Heart right ventricle (tissue), 16 donors: ENCODE results near the gene MRPS7. TPM values are rescaled to one million over a fixed set of nuclear protein-coding genes. Genes with fewer than 3 reads are reported as not detected.

Experiments
- ATAC-seq, 8 donors: fragments of 200-7000 bp; cut with Tn5 transposase; one replicate each; pipeline ENCODE4 v1.9.1; 2020; ENCODE audit warnings: mild to moderate bottlenecking in 8 of 8, moderate library complexity in 8 of 8, moderate number of reproducible peaks in 1 of 8
- DNase-seq, 2 donors: peaks; one replicate each; pipeline ENCODE4 v3.0.0-alpha.2; 2020
- H3K27ac ChIP-seq, 10 donors: fragments of 200-600 bp; sonication (generic) in 2 of 10; one replicate each; pipeline versions ENCODE4 v1.5.0 to v1.8.0; 2020 to 2022; ENCODE audit warnings: mild to moderate bottlenecking in 3 of 10
- H3K27me3 ChIP-seq, 7 donors: fragments of 200-600 bp; one replicate each; pipeline ENCODE4 v1.8.0; 2021 to 2022; ENCODE audit warnings: mild to moderate bottlenecking in 2 of 7
- H3K36me3 ChIP-seq, 9 donors: fragments of 200-600 bp; sonication (generic) in 1 of 9; one replicate each; pipeline versions ENCODE4 v1.5.0 to v1.8.0; 2020 to 2022; ENCODE audit warnings: mild to moderate bottlenecking in 2 of 9
- H3K4me1 ChIP-seq, 9 donors: fragments of 200-600 bp; sonication (generic) in 1 of 9; one replicate each; pipeline versions ENCODE4 v1.5.0 to v1.8.0; 2020 to 2022; ENCODE audit warnings: mild to moderate bottlenecking in 4 of 9
- H3K4me3 ChIP-seq, 10 donors: fragments of 200-600 bp; sonication (generic) in 2 of 10; one replicate each; pipeline versions ENCODE4 v1.5.0 to v1.8.0; 2020 to 2022; ENCODE audit warnings: mild to moderate bottlenecking in 7 of 10, moderate library complexity in 2 of 10
- H3K9me3 ChIP-seq, 11 donors: fragments of 200-600 bp in 10 of 11; sonication (generic) in 2 of 11; one replicate each; pipeline versions ENCODE4 v1.5.0 to v1.8.0; 2013 to 2022; ENCODE audit warnings: mild to moderate bottlenecking in 2 of 11, control low read depth in 1 of 11, moderate library complexity in 1 of 11
- CTCF ChIP-seq, 9 donors: fragments of 200-600 bp; sonication (generic) in 2 of 9; IDR thresholded peaks; one replicate each; pipeline versions ENCODE4 v1.5.0 to v1.8.0; 2021 to 2022; ENCODE audit warnings: antibody characterized with exemption in 9 of 9, mild to moderate bottlenecking in 5 of 9, moderate library complexity in 1 of 9
- WGBS, 2 donors: extraction: QIAGEN DNeasy Blood & Tissue Kit; methylation state at CpG; one replicate each; pipeline ENCODE4 v1.1.7; 2013; ENCODE audit warnings: inconsistent platforms in 1 of 2; 5-methylcytosine and 5-hydroxymethylcytosine counted together
- intact Hi-C, 10 donors: fragments of 100-400 bp; cut with DNase I; formaldehyde crosslinking; loops; one replicate each; pipeline versions ENCODE4 v1.11.1 to v1.14.2; 2022
- polyA plus RNA-seq, 2 donors: library from polyadenylated mRNA; stranded (reverse); fragments of 200-250 nt; gene quantifications; one replicate each; pipeline ENCODE4 v1.2.3, GENCODE V29; 2013
- total RNA-seq, 10 donors: library from RNA; stranded (reverse); fragmentation: NEBNext Ultra II Directional in 3 of 10; extraction: Animal tissue kit (Norgen Biotek cat#: 25700) in 3 of 10; gene quantifications; one replicate each; pipeline versions ENCODE4 v1.2.1 to v1.2.4, GENCODE V29; 2021 to 2023
- donor health status: Arrhythmogenic right ventricular cardiomyopathy.
- donor health status: ischemic (EF 13 %, LVEDD 7.1; RV severe dilation, severe dysfunction).
- donor health status: healthy with polysubstance abuse.
- donor health status: DM: no; HTN: yes; CAD: no.
- donor health status: DM: no; HTN: no; CAD: no.
- donor health status: ischemic (EF 25% LVEDD 6.9; RV normal size, moderate dysfunction).
- donor health status: ischemic (EF 25% LVEDD 5.7; RV mildly dilated, moderate dysfunction).
- donor health status: healthy.
- donor health status: DM: yes; HTN: yes; CAD: no.
- donor health status: Ischemic cardiomyopathy.
- donor health status: ischemic (EF 35%, LVEDD 5.7; RV mildly dilated, moderate dysfunction).
- donor health status: nonischemic (EF 11% LVEDD 7.7; RV severe dilation, severe dysfunction).
- donor health status: DM: yes; HTN: yes; CAD: no.
- donor health status: PGD.
- donor health status: ischemic (EF 29% LVEDD 5.4; RV normal size, mild dysfunction).
- donor health status: nonischemic (EF 23%, LVEDD 6.1; RV moderate dilation, normal function).

Gene MRPS7
- total and polyA plus RNA-seq, 12 donors, result 98.9 to 179 (median 144) TPM

GRCh38 chr17:75315541-75316243 is 54.0 kb downstream of the MRPS7 start:
- H3K27me3 ChIP-seq, result no peaks in the 10 kb centered on the region
- 84 to 91% methylated on average over 19 of the region's 19 CpGs for WGBS, 2 donors
- peaks cover 0 to 36% (median 0%) of the 10 kb centered on the region in 9 donors for H3K36me3 ChIP-seq
- ATAC-seq, result peak in 1 of 8 donors; percentile 27
- H3K4me1 ChIP-seq, result peaks cover 0 to 78% (median 0%) of the 10 kb centered on the region in 9 donors
- intact Hi-C loops, result no loop called here
- TF ChIP-seq CTCF (IDR thresholded peaks at IDR 0.05), result no peak
- DNase-seq, result no peak
- peak overlapping the region in 2 of 10 donors; percentile 31 to 94 for H3K27ac ChIP-seq
- no peaks in the 10 kb centered on the region for H3K9me3 ChIP-seq
- no peak overlapping the region for H3K4me3 ChIP-seq

Other genes starting within 250 kb of the MRPS7 start
- 10 to 100 TPM; 43.7 to 64.1 (median 51.7) TPM for gene MRPL58, start 249.2 kb upstream of the MRPS7 start, total RNA-seq
- 10 to 100 TPM; 71.8 to 72.3 TPM for gene MRPL58, start 249.2 kb upstream of the MRPS7 start, polyA plus RNA-seq
- 1,000 to 10,000 TPM in 1 of 10 donors, 100 to 1,000 TPM in 9; 678 to 1,003 (median 867) TPM for gene ATP5PD, start 214.9 kb upstream of the MRPS7 start, total RNA-seq
- gene ATP5PD, start 214.9 kb upstream of the MRPS7 start, polyA plus RNA-seq, result 1,000 to 10,000 TPM in 1 of 2 donors, 100 to 1,000 TPM in 1; 870 to 2,296 TPM
- gene KCTD2, start 214.7 kb upstream of the MRPS7 start, total RNA-seq, result 10 to 100 TPM; 19.6 to 41.1 (median 29.6) TPM
- gene KCTD2, start 214.7 kb upstream of the MRPS7 start, polyA plus RNA-seq, result 10 to 100 TPM; 11.8 to 19.2 TPM
- 10 to 100 TPM in 8 of 10 donors, 1 to 10 TPM in 2; 7.5 to 17.4 (median 11.9) TPM for gene SLC16A5, start 173.9 kb upstream of the MRPS7 start, total RNA-seq
- gene SLC16A5, start 173.9 kb upstream of the MRPS7 start, polyA plus RNA-seq, result 10 to 100 TPM in 1 of 2 donors, 1 to 10 TPM in 1; 3.6 to 12.4 TPM
- 1 to 10 TPM; 4.7 to 7.9 (median 5.2) TPM for gene ARMC7, start 151.9 kb upstream of the MRPS7 start, total RNA-seq
- gene ARMC7, start 151.9 kb upstream of the MRPS7 start, polyA plus RNA-seq, result 1 to 10 TPM; 3.1 to 7.2 TPM
- gene NT5C, start 130.1 kb upstream of the MRPS7 start, total RNA-seq, result 10 to 100 TPM; 17.1 to 33.3 (median 21.6) TPM
- gene NT5C, start 130.1 kb upstream of the MRPS7 start, polyA plus RNA-seq, result 10 to 100 TPM; 50.0 to 71.7 TPM
- gene JPT1, start 107.4 kb upstream of the MRPS7 start, total RNA-seq, result 10 to 100 TPM in 8 of 10 donors, 1 to 10 TPM in 2; 6.7 to 30.0 (median 12.6) TPM
- 10 to 100 TPM; 32.6 to 61.6 TPM for gene JPT1, start 107.4 kb upstream of the MRPS7 start, polyA plus RNA-seq
- 100 to 1,000 TPM; 187 to 258 (median 218) TPM for gene SUMO2, start 78.9 kb upstream of the MRPS7 start, total RNA-seq
- gene SUMO2, start 78.9 kb upstream of the MRPS7 start, polyA plus RNA-seq, result 10 to 100 TPM; 47.9 to 57.1 TPM
- gene NUP85, start 56.2 kb upstream of the MRPS7 start, total RNA-seq, result 10 to 100 TPM; 16.2 to 28.4 (median 20.4) TPM
- gene NUP85, start 56.2 kb upstream of the MRPS7 start, polyA plus RNA-seq, result 10 to 100 TPM; 31.3 to 39.0 TPM
- 10 to 100 TPM; 16.0 to 30.2 (median 21.7) TPM for gene GGA3, start 273 bp upstream of the MRPS7 start, total RNA-seq
- 10 to 100 TPM; 13.1 to 20.3 TPM for gene GGA3, start 273 bp upstream of the MRPS7 start, polyA plus RNA-seq
- gene MIF4GD, start 9.4 kb downstream of the MRPS7 start, total RNA-seq, result 10 to 100 TPM; 12.6 to 21.0 (median 15.6) TPM
- gene MIF4GD, start 9.4 kb downstream of the MRPS7 start, polyA plus RNA-seq, result 10 to 100 TPM in 1 of 2 donors, 1 to 10 TPM in 1; 7.5 to 27.7 TPM
- 10 to 100 TPM in 6 of 10 donors, 1 to 10 TPM in 4; 6.8 to 19.2 (median 11.3) TPM for gene SLC25A19, start 27.6 kb downstream of the MRPS7 start, total RNA-seq
- 10 to 100 TPM; 19.7 to 23.2 TPM for gene SLC25A19, start 27.6 kb downstream of the MRPS7 start, polyA plus RNA-seq
- gene GRB2, start 143.8 kb downstream of the MRPS7 start, total RNA-seq, result 10 to 100 TPM; 43.9 to 85.5 (median 52.0) TPM
- 10 to 100 TPM; 23.5 to 54.0 TPM for gene GRB2, start 143.8 kb downstream of the MRPS7 start, polyA plus RNA-seq
- gene TMEM94, start 194.8 kb downstream of the MRPS7 start, total RNA-seq, result 10 to 100 TPM; 29.0 to 66.7 (median 41.3) TPM
- gene TMEM94, start 194.8 kb downstream of the MRPS7 start, polyA plus RNA-seq, result 10 to 100 TPM; 25.6 to 56.1 TPM